Uterus (tissue), 2 donors: ENCODE data around the gene TMEM53.

Experiments
- CTCF ChIP-seq, 4 experiments: fragments of 200-600 bp in 2 of 4; fragments of 450-650 bp in 2 of 4; sonication (generic) in 2 of 4; IDR thresholded peaks; one replicate each; pipeline ENCODE4 v1.5.1; 2016 to 2019; ENCODE audit warnings: antibody characterized with exemption in 4 of 4, mild to moderate bottlenecking in 2 of 4, moderate library complexity in 1 of 4
- POLR2A ChIP-seq, 2 donors: fragments of 450-650 bp; IDR thresholded peaks; one replicate each; pipeline ENCODE4 v1.6.1; 2016; ENCODE audit warnings: antibody characterized with exemption in 2 of 2, mild to moderate bottlenecking in 1 of 2, moderate library complexity in 1 of 2

- TF ChIP-seq CTCF (IDR thresholded peaks at IDR 0.05) (no peak), POLR2A (IDR thresholded peaks at IDR 0.05) (no peak)
Measured at GRCh38 chr1:44682883-44683265, 8.6 kb upstream of the TMEM53 start.
